ENCODE data around the gene TMPRSS11A.

DNA sequence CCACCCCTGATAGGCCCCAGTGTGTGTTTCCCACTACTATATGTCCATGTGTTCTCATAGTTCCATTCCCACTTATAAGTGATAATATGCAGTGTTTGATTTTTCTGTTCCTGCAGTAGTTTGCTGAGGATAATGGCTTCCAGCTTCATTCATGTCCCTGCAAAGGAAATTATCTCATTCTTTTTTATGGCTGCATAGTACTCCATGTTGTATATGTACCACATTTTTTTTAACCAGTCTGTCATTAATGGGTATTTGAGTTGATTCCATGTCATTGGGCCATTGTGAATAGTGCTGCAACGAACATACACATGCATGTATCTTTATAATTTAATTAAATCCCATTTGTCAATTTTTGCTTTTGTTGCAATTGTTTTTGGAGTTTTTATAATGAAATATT, 10.3 kb upstream of the TMPRSS11A start:
- TF ChIP-seq, protein P1, sequence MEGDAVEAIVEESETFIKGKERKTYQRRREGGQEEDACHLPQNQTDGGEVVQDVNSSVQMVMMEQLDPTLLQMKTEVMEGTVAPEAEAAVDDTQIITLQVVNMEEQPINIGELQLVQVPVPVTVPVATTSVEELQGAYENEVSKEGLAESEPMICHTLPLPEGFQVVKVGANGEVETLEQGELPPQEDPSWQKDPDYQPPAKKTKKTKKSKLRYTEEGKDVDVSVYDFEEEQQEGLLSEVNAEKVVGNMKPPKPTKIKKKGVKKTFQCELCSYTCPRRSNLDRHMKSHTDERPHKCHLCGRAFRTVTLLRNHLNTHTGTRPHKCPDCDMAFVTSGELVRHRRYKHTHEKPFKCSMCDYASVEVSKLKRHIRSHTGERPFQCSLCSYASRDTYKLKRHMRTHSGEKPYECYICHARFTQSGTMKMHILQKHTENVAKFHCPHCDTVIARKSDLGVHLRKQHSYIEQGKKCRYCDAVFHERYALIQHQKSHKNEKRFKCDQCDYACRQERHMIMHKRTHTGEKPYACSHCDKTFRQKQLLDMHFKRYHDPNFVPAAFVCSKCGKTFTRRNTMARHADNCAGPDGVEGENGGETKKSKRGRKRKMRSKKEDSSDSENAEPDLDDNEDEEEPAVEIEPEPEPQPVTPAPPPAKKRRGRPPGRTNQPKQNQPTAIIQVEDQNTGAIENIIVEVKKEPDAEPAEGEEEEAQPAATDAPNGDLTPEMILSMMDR (optimal IDR thresholded peaks at IDR 0.05 in 1 of 3, IDR thresholded peaks at IDR 0.05 in 1 of 3, conservative IDR thresholded peaks at IDR 0.05 in 1 of 3; ENCODE audit: extremely low read depth in 1 of 3, insufficient read depth in 2 of 3, low read length in 3 of 3): no peak
- TF ChIP-seq EZH2 (IDR thresholded peaks at IDR 0.05; ENCODE audit: low read length): no peak

All from keratinocyte (primary cell).